LNCAP (cell line): ENCODE data around the gene KRT78.

ENCODE experiments used
- TF ChIP-seq, protein P1 (sequence below): fragments of 450-650 bp; IDR thresholded peaks from 2 replicates; pipeline ENCODE4 v1.5.1; 2017; ENCODE audit warnings: mild to moderate bottlenecking

Gene KRT78

DNA sequence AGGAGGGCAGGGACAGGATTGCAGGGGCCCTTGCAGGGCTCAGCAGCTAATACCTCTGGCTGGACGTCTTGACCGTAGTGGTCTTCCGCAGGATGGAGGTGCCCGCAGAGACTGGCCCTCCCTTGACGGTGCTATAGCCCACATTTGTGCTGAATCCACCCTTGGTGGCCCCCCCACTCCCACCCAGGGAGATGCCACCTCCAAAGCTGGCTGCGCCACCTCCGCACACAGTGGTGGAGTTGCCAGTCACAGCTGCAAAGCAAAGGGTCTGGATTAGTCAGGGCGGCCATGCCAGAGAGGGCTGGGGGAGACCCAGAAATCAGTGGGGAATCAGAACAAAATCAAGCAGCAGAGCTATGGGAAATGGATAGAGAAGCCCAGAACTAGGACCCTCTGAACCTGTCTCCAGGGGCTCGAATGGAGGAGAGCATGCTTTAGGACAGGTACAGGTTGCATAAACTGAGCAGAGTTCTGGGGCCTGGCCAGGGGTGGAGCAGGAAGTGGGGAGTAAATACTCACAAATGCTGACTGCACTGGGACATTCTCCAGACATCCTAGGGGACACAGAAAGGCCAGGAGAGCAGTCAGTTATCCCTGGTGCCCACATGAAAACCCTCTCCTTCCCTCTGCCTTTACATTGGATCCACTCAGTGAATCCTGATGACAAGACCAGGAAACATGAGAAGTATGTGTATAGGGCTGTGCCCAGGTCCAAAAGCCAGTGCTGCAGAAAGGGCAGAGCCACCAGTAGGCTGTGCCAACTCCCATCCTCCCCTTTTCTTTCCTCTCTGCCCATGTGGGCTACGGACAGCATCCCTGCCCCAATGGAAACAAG is 26.8 kb downstream of the KRT78 start:
- TF ChIP-seq, protein P1, sequence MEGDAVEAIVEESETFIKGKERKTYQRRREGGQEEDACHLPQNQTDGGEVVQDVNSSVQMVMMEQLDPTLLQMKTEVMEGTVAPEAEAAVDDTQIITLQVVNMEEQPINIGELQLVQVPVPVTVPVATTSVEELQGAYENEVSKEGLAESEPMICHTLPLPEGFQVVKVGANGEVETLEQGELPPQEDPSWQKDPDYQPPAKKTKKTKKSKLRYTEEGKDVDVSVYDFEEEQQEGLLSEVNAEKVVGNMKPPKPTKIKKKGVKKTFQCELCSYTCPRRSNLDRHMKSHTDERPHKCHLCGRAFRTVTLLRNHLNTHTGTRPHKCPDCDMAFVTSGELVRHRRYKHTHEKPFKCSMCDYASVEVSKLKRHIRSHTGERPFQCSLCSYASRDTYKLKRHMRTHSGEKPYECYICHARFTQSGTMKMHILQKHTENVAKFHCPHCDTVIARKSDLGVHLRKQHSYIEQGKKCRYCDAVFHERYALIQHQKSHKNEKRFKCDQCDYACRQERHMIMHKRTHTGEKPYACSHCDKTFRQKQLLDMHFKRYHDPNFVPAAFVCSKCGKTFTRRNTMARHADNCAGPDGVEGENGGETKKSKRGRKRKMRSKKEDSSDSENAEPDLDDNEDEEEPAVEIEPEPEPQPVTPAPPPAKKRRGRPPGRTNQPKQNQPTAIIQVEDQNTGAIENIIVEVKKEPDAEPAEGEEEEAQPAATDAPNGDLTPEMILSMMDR, result no peak

DNA sequence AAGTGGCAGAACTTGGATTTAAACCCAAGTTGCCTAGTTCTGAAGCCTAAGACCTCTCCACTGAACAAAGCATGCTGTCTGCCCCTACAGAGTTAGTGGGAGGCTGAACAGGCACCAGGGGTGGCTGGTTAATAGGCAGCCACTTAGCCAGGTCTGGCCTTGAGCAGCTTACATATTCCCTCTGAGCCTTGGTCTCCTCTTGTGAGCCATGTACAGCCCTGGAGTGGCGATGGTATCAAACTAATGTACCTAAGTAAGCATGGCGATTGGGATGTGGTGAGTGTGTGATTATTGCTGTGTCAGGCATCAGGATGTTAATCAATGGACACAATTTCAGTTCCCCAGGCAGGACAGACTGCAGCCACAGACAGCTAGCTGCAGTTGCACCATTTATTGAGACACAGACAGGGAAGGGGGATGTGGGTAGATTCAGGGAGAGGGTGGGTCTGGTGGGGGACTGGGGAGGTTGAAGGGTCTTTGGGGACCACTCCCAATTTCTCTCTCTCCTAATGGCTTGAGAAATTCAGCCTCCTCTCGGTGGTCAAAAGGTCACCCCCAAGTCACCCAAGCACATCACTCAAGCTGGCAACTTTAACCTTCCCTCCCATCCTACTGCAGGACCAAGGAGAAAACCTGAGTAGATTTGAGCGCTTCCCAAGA is 27.6 kb downstream of the KRT78 start:
- TF ChIP-seq, protein P1, result no peak

DNA sequence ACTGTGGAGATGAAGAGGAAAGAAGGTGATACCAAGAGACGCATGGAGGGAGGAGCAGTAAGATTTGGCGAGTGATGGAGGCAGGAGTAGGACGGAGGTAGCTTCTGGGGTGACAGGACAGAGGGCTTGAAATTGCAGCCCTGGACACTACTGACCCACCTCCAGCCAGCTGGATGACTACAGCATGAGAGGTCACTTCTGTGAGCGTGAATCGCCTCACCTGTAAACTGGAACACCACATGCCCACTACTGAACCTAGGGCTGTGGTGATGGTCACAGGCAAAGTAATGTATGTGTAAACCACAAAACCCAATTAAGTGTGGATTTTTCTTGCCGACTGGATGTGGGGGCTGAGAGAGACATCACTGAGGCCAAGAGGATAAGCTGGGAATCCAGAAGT is 28.3 kb downstream of the KRT78 start:
- TF ChIP-seq, protein P1, result no peak

DNA sequence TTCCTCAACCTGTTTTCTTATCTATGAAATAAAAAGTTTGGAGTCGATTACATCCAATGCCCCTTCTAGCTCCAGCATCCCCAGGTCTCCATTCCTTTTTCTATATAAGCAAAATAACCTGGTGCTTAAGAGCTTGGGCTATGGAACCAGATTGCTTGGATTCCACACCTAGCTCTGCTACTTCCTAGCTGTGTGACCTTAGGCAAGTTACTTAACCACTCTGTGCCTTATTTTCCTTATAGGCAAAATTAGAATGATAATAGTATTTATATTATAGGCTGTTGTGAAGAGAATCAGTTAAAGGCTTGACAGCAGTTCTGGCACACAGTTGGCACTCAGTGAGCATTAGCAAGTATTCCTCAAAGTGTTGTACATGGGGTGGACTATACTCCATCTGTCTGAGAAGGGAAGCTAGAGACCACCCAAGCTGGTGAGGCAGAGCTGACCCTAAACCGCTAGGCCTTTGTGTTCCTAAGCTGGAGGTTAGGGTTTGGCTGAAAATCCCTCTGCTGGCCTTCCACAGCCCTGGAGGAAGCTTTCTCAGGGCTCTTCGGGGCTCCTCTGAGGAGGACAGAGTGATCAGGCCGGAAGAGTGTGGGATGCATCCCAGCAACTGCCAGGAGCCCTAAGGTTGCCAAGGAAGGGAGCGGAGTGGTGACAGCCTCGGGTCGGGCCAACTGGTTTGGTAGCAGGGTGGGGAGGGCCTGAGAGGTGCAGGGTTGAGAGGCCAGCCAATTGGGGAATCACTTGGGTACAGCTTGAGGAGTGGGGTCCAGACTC is 28.9 kb downstream of the KRT78 start:
- TF ChIP-seq, protein P1, result no peak

DNA sequence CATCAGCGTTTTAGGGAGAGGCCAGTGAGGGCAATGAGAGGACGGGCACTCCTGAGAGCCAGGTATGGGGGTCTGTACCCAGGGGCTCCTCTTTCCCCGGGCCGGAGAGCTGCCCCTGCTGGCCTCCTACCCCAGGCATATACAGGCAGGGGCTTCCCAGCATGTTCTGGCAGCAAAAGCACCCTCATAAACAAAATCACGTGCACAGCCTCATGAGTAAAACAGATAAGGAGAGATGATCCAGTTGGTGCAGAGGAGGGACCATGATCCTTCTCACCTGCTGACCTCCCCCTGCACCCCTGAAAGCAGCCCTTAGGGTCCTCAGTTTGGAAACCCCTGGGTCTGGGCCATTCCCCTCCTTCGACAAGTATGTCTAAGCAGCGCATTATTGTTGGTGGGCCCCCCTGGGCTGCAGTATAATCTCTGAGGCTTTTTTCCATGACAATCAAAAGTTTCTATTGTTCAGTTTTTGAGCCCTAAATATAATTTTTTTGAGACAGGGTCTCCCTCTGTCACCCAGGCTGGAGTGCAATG is 29.8 kb downstream of the KRT78 start:
- TF ChIP-seq, protein P1, result no peak

DNA sequence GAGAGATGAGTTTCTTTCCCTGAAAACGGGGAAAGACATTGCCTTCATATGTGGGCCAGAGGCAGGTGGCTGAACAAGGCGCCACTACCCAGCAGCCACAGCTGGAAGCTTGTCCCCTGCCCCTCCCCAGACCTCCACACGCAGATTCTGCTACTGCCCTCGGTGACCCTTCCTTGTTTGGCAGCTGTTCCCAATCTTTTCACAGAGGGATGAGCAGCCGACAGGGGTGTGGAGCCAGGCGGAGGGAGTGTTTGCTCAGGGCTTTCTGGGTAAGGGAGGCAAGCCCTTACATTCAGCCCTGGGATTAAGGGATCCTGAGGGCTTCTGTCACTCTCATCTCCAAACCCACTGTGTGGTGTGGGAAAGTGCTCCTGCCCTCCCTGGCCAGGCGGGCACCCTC is 30.4 kb downstream of the KRT78 start:
- TF ChIP-seq, protein P1, result no peak

DNA sequence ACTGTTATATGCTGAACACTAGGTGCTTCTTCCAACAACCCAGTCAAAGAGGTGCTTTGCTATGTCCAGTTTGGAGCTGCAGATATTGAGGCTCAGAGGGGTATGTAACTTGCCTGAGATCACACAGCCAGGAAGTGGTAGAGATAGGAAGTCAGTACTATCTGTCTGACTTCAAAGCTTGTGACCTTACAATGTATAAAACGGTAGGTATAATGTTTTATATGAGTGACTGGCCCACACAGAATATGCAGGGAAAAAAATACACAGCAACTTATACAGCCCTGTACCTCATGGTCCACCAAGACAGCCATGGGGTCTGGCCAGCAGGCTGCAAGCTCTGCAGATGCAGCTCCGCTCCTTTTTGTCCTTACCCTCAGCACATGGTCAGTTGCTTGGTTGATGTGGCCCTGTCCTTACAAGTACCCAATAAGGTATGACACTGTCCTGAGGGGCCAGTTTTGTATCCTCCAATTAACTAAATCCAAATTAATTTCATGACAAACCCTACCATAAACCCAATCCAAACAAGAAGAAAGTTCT is 31.0 kb downstream of the KRT78 start:
- TF ChIP-seq, protein P1, result no peak
